Measurements from ENCODE around the gene CYP24A1.

CYP24A1 gene

DNA sequence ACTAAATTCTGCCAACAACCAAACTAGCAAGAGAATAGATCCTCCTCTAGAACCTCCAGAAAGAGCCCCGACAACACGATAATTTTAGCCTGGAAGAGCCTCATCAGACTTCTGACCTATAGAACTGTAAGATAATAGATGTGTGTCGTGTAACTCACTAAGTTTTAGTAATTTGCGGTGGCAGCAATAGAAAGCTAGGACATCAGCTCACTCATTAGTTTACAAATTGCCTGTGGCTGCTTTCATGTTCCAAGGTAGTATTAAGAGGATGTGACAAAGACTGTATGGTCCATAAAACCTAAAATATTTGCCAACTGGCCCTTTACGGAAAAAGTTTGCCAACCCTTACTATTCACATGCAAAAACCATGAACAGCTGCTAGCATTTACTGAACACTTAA is 17.3 kb downstream of the CYP24A1 start:
- TF ChIP-seq FOXP2 (optimal IDR thresholded peaks at IDR 0.05; ENCODE audit: borderline replicate concordance, extremely low read depth, extremely low read length, insufficient read depth) = no peak
- no peak for TF ChIP-seq TAF1 (IDR thresholded peaks at IDR 0.05; ENCODE audit: borderline replicate concordance, insufficient read depth, low read length)
- no peak for TF ChIP-seq POLR2AphosphoS5 (IDR thresholded peaks at IDR 0.05; ENCODE audit: low read depth, low read length)
- TF ChIP-seq SIN3A (IDR thresholded peaks at IDR 0.05; ENCODE audit: borderline replicate concordance, insufficient read depth, low read length) = no peak
- TF ChIP-seq, protein P1, sequence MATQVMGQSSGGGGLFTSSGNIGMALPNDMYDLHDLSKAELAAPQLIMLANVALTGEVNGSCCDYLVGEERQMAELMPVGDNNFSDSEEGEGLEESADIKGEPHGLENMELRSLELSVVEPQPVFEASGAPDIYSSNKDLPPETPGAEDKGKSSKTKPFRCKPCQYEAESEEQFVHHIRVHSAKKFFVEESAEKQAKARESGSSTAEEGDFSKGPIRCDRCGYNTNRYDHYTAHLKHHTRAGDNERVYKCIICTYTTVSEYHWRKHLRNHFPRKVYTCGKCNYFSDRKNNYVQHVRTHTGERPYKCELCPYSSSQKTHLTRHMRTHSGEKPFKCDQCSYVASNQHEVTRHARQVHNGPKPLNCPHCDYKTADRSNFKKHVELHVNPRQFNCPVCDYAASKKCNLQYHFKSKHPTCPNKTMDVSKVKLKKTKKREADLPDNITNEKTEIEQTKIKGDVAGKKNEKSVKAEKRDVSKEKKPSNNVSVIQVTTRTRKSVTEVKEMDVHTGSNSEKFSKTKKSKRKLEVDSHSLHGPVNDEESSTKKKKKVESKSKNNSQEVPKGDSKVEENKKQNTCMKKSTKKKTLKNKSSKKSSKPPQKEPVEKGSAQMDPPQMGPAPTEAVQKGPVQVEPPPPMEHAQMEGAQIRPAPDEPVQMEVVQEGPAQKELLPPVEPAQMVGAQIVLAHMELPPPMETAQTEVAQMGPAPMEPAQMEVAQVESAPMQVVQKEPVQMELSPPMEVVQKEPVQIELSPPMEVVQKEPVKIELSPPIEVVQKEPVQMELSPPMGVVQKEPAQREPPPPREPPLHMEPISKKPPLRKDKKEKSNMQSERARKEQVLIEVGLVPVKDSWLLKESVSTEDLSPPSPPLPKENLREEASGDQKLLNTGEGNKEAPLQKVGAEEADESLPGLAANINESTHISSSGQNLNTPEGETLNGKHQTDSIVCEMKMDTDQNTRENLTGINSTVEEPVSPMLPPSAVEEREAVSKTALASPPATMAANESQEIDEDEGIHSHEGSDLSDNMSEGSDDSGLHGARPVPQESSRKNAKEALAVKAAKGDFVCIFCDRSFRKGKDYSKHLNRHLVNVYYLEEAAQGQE (IDR thresholded peaks at IDR 0.05; ENCODE audit: insufficient read depth in 1 of 2, low read depth in 2 of 2, low read length in 2 of 2) = no peak

- TF ChIP-seq FOXP2 (optimal IDR thresholded peaks at IDR 0.05; ENCODE audit: borderline replicate concordance, extremely low read depth, extremely low read length, insufficient read depth) (no peak), SIN3A (IDR thresholded peaks at IDR 0.05; ENCODE audit: borderline replicate concordance, insufficient read depth, low read length) (no peak), POLR2AphosphoS5 (IDR thresholded peaks at IDR 0.05; ENCODE audit: low read depth, low read length) (no peak), TAF1 (IDR thresholded peaks at IDR 0.05; ENCODE audit: borderline replicate concordance, insufficient read depth, low read length) (no peak)
- TF ChIP-seq, protein P1 (IDR thresholded peaks at IDR 0.05; ENCODE audit: insufficient read depth in 1 of 2, low read depth in 2 of 2, low read length in 2 of 2) = no peak
Observed at GRCh38 chr20:54155736-54156317, 18.0 kb downstream of the CYP24A1 start.

DNA sequence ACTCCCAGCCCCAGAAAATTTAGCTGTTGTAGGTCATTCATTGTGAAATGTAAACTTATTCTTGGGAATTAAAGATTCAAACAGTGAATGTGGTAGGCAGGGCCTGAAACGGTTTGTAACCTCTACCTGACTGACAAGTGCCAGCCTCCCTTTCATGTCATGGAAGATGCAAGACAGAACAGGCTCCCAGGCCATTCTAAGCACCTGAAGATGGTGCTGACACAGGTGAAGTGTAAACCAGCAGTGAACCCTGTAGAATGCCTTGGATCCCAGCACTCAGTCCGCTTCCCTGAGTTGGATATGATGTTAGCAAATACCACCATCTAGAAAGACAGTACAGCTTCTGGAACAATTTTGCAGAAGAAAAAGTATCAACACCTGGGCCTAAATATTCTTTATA is 19.3 kb downstream of the CYP24A1 start:
- TF ChIP-seq SIN3A (IDR thresholded peaks at IDR 0.05; ENCODE audit: borderline replicate concordance, insufficient read depth, low read length) (no peak), FOXP2 (optimal IDR thresholded peaks at IDR 0.05; ENCODE audit: borderline replicate concordance, extremely low read depth, extremely low read length, insufficient read depth) (no peak), POLR2AphosphoS5 (IDR thresholded peaks at IDR 0.05; ENCODE audit: low read depth, low read length) (no peak), TAF1 (IDR thresholded peaks at IDR 0.05; ENCODE audit: borderline replicate concordance, insufficient read depth, low read length) (no peak)
- TF ChIP-seq, protein P1 (IDR thresholded peaks at IDR 0.05; ENCODE audit: insufficient read depth in 1 of 2, low read depth in 2 of 2, low read length in 2 of 2) = no peak

DNA sequence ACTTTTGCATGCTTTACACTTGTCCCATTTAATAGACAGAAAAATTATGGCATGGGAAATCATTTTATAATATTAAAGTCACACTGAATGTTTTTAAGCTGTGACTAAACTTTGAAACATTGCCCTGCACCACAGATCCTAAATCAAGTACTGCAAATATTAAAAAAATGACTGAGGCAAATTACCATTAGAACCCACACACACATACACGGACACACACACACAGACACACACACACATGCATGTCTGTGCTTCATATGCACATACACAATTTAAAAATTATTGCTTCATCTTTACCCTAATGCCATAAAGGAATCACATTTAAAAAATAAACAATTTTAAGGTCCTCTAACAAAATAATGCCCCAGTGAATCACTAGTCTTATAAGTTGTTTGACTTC is 19.9 kb downstream of the CYP24A1 start:
- TF ChIP-seq POLR2AphosphoS5 (IDR thresholded peaks at IDR 0.05; ENCODE audit: low read depth, low read length) (no peak), FOXP2 (optimal IDR thresholded peaks at IDR 0.05; ENCODE audit: borderline replicate concordance, extremely low read depth, extremely low read length, insufficient read depth) (no peak), TAF1 (IDR thresholded peaks at IDR 0.05; ENCODE audit: borderline replicate concordance, insufficient read depth, low read length) (no peak)

- no peak for TF ChIP-seq POLR2AphosphoS5 (IDR thresholded peaks at IDR 0.05; ENCODE audit: low read depth, low read length)
- no peak for TF ChIP-seq FOXP2 (optimal IDR thresholded peaks at IDR 0.05; ENCODE audit: borderline replicate concordance, extremely low read depth, extremely low read length, insufficient read depth)
- TF ChIP-seq TAF1 (IDR thresholded peaks at IDR 0.05; ENCODE audit: borderline replicate concordance, insufficient read depth, low read length) = no peak
- TF ChIP-seq, protein P1 (IDR thresholded peaks at IDR 0.05; ENCODE audit: insufficient read depth in 1 of 2, low read depth in 2 of 2, low read length in 2 of 2) = no peak
- no peak for TF ChIP-seq SIN3A (IDR thresholded peaks at IDR 0.05; ENCODE audit: borderline replicate concordance, insufficient read depth, low read length)
Observed at GRCh38 chr20:54153041-54153327, 20.8 kb downstream of the CYP24A1 start.

Measured in PFSK-1 (cell line).